HPDE6-E6E7 (cell line): Measurements from ENCODE around the gene AGPS.
A peak's percentile ranks its signal among the peaks of the same experiment; 100 is the strongest.
"Not testable (repeated sequence)": the region's sequence is repeated elsewhere in the genome, so short reads cannot be mapped to it uniquely, and the experiment has no call there.

Experiments
- DNase-seq: peaks from one replicate; pipeline ENCODE4 v3.0.0; 2011; ENCODE audit warnings: missing footprints; ENCODE audit errors: extremely low spot score

AGPS gene

GRCh38 chr2:177471990-177472389 is 79.4 kb downstream of the AGPS start:
- DNase-seq = no peak

- peak; percentile 10 for DNase-seq
Measured at GRCh38 chr2:177474301-177474700, 81.7 kb downstream of the AGPS start.

GRCh38 chr2:177474998-177475397 is 82.4 kb downstream of the AGPS start:
- no peak for DNase-seq

GRCh38 chr2:177476897-177477296 is 84.3 kb downstream of the AGPS start:
- no peak for DNase-seq

- DNase-seq = no peak
Measured at GRCh38 chr2:177478029-177478428, 85.5 kb downstream of the AGPS start.

GRCh38 chr2:177478907-177479306 is 86.3 kb downstream of the AGPS start:
- DNase-seq = no peak

- DNase-seq = no peak
Measured at GRCh38 chr2:177482195-177482594, 89.6 kb downstream of the AGPS start.

- no peak for DNase-seq
Measured at GRCh38 chr2:177483531-177483930, 91.0 kb downstream of the AGPS start.

- DNase-seq = no peak
Measured at GRCh38 chr2:177484180-177484795, 91.7 kb downstream of the AGPS start.

- DNase-seq = not testable (repeated sequence)
Measured at GRCh38 chr2:177485657-177486056, 93.1 kb downstream of the AGPS start.

GRCh38 chr2:177489719-177490301 is 97.2 kb downstream of the AGPS start:
- DNase-seq = no peak

GRCh38 chr2:177495945-177496344 is 103.4 kb downstream of the AGPS start:
- no peak for DNase-seq

- DNase-seq = no peak
Measured at GRCh38 chr2:177496921-177497320, 104.3 kb downstream of the AGPS start.

- DNase-seq = no peak
Measured at GRCh38 chr2:177501186-177501585, 108.6 kb downstream of the AGPS start.

- no peak for DNase-seq
Measured at GRCh38 chr2:177506505-177506904, 113.9 kb downstream of the AGPS start.

GRCh38 chr2:177506998-177507397 is 114.4 kb downstream of the AGPS start:
- DNase-seq = no peak

- no peak for DNase-seq
Measured at GRCh38 chr2:177516824-177517544, 124.4 kb downstream of the AGPS start.

- no peak for DNase-seq
Measured at GRCh38 chr2:177518754-177519153, 126.2 kb downstream of the AGPS start.

- DNase-seq = no peak
Measured at GRCh38 chr2:177519534-177520115, 127.1 kb downstream of the AGPS start.

- no peak for DNase-seq
Measured at GRCh38 chr2:177520324-177520723, 127.8 kb downstream of the AGPS start.

GRCh38 chr2:177523781-177524180 is 131.2 kb downstream of the AGPS start:
- no peak for DNase-seq

GRCh38 chr2:177525351-177525924 is 132.9 kb downstream of the AGPS start:
- no peak for DNase-seq
